SK-N-SH (cell line): ENCODE results near the gene IER3IP1.

Source experiments
- CTCF ChIP-seq: fragments of 200-600 bp; sonication (generic); IDR thresholded peaks from 2 replicates; pipeline ENCODE4 v1.6.1; 2017; ENCODE audit warnings: antibody characterized with exemption, mild to moderate bottlenecking, moderate library complexity
- EP300 ChIP-seq, 2 experiments: IDR thresholded peaks; 2 replicates each; pipeline versions ENCODE4 v1.4.0 to v1.6.1; 2012; ENCODE audit warnings: borderline replicate concordance in 1 of 2, low read depth in 1 of 2, low read length in 1 of 2
- GABPA ChIP-seq: IDR thresholded peaks from 2 replicates; pipeline ENCODE4 v1.4.0; 2012; ENCODE audit warnings: low read depth, mild to moderate bottlenecking
- GATA2 ChIP-seq: sonication (generic); formaldehyde crosslinking; IDR thresholded peaks from 2 replicates; pipeline ENCODE4 v1.5.0; 2020; ENCODE audit warnings: mild to moderate bottlenecking, missing genetic modification reagents
- IRF3 ChIP-seq: fragments of 150-350 bp; IDR thresholded peaks from 2 replicates; pipeline ENCODE4 v1.6.1; 2016; ENCODE audit warnings: mild to moderate bottlenecking, low read depth, low read length
- MAX ChIP-seq: IDR thresholded peaks from 2 replicates; pipeline ENCODE4 v1.4.0; 2012; ENCODE audit warnings: low read depth
- RAD21 ChIP-seq: IDR thresholded peaks from 2 replicates; pipeline ENCODE4 v1.6.1; 2012; ENCODE audit warnings: mild to moderate bottlenecking, low read length
- TAF1 ChIP-seq: IDR thresholded peaks from 2 replicates; pipeline ENCODE4 v1.6.1; 2012; ENCODE audit warnings: low read depth, mild to moderate bottlenecking, low read length, moderate library complexity, borderline replicate concordance
- USF1 ChIP-seq: IDR thresholded peaks from 2 replicates; pipeline ENCODE4 v1.4.0; 2012; ENCODE audit warnings: low read depth, borderline replicate concordance
- YY1 ChIP-seq: IDR thresholded peaks from 2 replicates; pipeline ENCODE4 v1.4.0; 2012; ENCODE audit warnings: low read depth, mild to moderate bottlenecking
- ZBTB33 ChIP-seq: IDR thresholded peaks from 2 replicates; pipeline ENCODE4 v1.4.0; 2012; ENCODE audit warnings: low read depth, borderline replicate concordance

DNA sequence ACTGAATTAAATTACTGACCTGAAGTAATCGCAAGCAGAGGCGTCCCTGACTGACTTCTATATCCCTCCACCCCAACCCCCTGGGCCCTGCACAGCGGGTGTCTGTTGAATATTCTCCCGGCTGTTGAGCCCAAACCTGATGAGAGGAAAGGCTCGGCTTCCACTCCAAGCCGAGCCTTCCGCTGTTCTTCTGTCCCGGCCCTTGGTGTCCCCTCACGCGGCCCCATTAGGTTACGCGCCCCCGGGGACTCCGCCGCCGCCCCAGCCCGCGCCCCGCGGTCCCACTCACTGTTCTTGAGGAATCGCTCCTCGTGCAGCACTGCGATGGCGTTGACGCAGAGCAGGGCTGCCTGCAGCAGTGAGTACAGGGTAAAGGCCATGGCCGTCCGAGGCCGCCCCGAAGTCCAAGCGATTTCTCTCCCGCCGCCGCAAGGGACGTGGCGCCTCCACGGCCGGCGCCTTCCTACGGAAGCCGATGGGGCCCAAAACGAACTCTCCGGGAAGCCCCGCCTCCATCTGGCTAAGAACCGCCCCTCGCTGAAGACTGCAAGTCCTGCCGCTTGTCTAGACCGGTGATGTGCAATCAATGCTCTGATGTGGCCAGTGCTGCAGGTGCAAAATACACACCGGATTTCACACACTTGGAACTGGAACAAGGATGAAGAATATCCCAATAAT lies at the start of gene IER3IP1:
- peak; percentile 19; the same call in 1 of the 2 replicates for TF ChIP-seq CTCF
- TF ChIP-seq GABPA: no peak
- TF ChIP-seq ZBTB33: no peak
- TF ChIP-seq GATA2 (CRISPR knock-in tag): no peak
- 0 out of 2 replicates have a peak, but pooled peaks have one; percentile 4 for TF ChIP-seq RAD21
- no peak for TF ChIP-seq USF1
- TF ChIP-seq TAF1: peak; percentile 78
- TF ChIP-seq MAX: peak; percentile 77
- TF ChIP-seq YY1: 0 out of 2 replicates have a peak, but pooled peaks have one; percentile 66
- no peak; a peak in 1 of 4 replicates for TF ChIP-seq EP300 (IDR thresholded peaks at IDR 0.05; ENCODE audit: borderline replicate concordance in 1 of 2, low read depth in 1 of 2, low read length in 1 of 2)
- no peak for TF ChIP-seq IRF3
